HepG2 (cell line): ENCODE results near the gene JPH2. TPM values are rescaled to one million over a fixed set of nuclear protein-coding genes. Genes with fewer than 3 reads are reported as not detected.

ENCODE experiments used
- AGO2 ChIP-seq: fragments of 200-400 bp; formaldehyde crosslinking; optimal IDR thresholded peaks from 2 replicates; pipeline ENCODE3; 2017; ENCODE audit warnings: mild to moderate bottlenecking, low read depth, low read length, moderate library complexity
- FOXK2 ChIP-seq: fragments of 450-650 bp; IDR thresholded peaks from 2 replicates; pipeline ENCODE4 v1.6.1; 2016
- PTBP1 ChIP-seq: fragments of 200-400 bp; formaldehyde crosslinking; IDR thresholded peaks from 2 replicates; pipeline ENCODE4 v1.6.1; 2018; ENCODE audit warnings: low read length, low read depth; ENCODE audit not compliant: poor library complexity, severe bottlenecking
- RBFOX2 ChIP-seq: fragments of 200-400 bp; formaldehyde crosslinking; IDR thresholded peaks from 2 replicates; pipeline ENCODE4 v1.6.1; 2017; ENCODE audit warnings: low read depth, mild to moderate bottlenecking, low read length
- REL ChIP-seq: sonication (generic); formaldehyde crosslinking; conservative IDR thresholded peaks from 2 replicates; pipeline ENCODE4 v1.8.0; 2022; ENCODE audit warnings: mild to moderate bottlenecking, missing genetic modification reagents, moderate library complexity
- TEAD3 ChIP-seq: optimal IDR thresholded peaks from 2 replicates; pipeline ENCODE3; 2016; ENCODE audit warnings: borderline replicate concordance
- ZNF12 ChIP-seq: sonication (generic); formaldehyde crosslinking; IDR thresholded peaks from 2 replicates; pipeline ENCODE4 v1.5.0; 2020; ENCODE audit warnings: missing genetic modification reagents
- polyA plus RNA-seq, 8 experiments: library from polyadenylated mRNA; depleted of rRNA in 3 of 8; stranded (reverse) in 7 of 8; unstranded in 1 of 8; fragments of >200 nt; fragmentation: Illumina TruSeq in 4 of 8; extraction: Trizol in 4 of 8; gene quantifications; 2 replicates each; pipeline versions ENCODE4 v1.2.1 to v1.2.3, GENCODE V29; 2011 to 2016; ENCODE audit warnings: low read depth in 4 of 8, missing spikeins in 1 of 8, mixed read lengths in 1 of 8; ENCODE audit not compliant: insufficient read depth in 1 of 8
- total RNA-seq, 5 experiments: library from RNA; depleted of rRNA; stranded (reverse); fragments of >200 nt; fragmentation: Illumina TruSeq; extraction: Trizol; gene quantifications; 2 replicates each; pipeline ENCODE4 v1.2.3, GENCODE V29; 2016; ENCODE audit warnings: low read depth in 1 of 5
- TF ChIP-seq, protein P1 (sequence below): IDR thresholded peaks from 2 replicates; pipeline ENCODE4 v1.6.1; 2016; ENCODE audit warnings: low read depth, missing genetic modification reagents, missing compliant biosample characterization
- TF ChIP-seq, protein P2 (sequence below): sonication (generic); formaldehyde crosslinking; IDR thresholded peaks from 2 replicates; pipeline ENCODE4 v1.4.0; 2020; ENCODE audit warnings: missing genetic modification reagents, borderline replicate concordance
- TF ChIP-seq, protein P3 (sequence below), 2 experiments: sonication (generic) in 1 of 2; formaldehyde crosslinking in 1 of 2; IDR thresholded peaks; 2 replicates each; pipeline versions ENCODE4 v1.6.1 to v1.9.0; 2014 to 2022; ENCODE audit warnings: antibody characterized with exemption in 1 of 2, borderline replicate concordance in 1 of 2, inconsistent platforms in 1 of 2, low read depth in 1 of 2, missing genetic modification reagents in 1 of 2
- TF ChIP-seq, protein P4 (sequence below): sonication (generic); formaldehyde crosslinking; conservative IDR thresholded peaks from 2 replicates; pipeline ENCODE4 v1.8.1; 2023; ENCODE audit warnings: missing genetic modification reagents
- TF ChIP-seq, protein P5 (sequence below): sonication (generic); formaldehyde crosslinking; IDR thresholded peaks from 2 replicates; pipeline ENCODE4 v1.4.0; 2020; ENCODE audit warnings: missing genetic modification reagents

JPH2 gene
- total and polyA plus RNA-seq, 2 of the 13 experiments (the other 11 are each of a cell fraction or from before 2014, with no cell fraction given) = 0.42 TPM; not detected in 1

DNA sequence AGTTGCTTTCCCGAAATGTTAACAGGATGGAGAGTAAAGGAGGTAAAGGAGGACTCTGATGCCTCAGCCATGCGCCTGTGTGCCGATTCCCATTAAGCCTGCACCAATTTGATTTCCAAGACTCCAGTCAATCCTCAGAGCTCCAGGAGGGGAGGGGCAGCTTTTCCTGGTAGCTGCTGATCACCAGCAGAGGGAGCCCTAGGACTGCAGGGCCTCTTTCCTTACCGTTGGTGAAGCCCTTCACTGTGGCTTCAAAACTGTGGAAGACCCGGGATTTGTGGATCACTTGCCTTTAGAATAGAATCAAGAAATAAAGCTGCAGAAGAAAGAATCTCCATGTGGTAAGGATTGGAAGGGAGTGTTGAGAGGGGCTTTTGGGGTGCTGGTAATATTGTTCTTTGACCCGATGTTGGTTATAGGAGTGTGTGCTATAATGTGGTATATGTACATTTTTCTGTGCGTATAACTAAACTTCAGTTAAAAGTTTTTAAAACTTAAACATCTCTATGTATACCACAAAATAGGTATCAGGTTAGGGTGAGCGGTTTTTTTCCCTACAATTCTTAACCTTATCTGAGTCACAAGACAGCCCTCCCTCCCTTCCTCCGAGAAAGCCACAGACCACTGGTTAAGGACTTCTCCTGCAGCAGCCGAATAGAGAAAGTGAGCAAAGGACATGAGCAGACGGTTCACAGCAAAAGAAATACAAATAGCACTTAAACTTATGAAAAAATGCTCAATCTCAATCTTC, 30.5 kb upstream of the JPH2 start (continued):
- TF ChIP-seq, protein P1, sequence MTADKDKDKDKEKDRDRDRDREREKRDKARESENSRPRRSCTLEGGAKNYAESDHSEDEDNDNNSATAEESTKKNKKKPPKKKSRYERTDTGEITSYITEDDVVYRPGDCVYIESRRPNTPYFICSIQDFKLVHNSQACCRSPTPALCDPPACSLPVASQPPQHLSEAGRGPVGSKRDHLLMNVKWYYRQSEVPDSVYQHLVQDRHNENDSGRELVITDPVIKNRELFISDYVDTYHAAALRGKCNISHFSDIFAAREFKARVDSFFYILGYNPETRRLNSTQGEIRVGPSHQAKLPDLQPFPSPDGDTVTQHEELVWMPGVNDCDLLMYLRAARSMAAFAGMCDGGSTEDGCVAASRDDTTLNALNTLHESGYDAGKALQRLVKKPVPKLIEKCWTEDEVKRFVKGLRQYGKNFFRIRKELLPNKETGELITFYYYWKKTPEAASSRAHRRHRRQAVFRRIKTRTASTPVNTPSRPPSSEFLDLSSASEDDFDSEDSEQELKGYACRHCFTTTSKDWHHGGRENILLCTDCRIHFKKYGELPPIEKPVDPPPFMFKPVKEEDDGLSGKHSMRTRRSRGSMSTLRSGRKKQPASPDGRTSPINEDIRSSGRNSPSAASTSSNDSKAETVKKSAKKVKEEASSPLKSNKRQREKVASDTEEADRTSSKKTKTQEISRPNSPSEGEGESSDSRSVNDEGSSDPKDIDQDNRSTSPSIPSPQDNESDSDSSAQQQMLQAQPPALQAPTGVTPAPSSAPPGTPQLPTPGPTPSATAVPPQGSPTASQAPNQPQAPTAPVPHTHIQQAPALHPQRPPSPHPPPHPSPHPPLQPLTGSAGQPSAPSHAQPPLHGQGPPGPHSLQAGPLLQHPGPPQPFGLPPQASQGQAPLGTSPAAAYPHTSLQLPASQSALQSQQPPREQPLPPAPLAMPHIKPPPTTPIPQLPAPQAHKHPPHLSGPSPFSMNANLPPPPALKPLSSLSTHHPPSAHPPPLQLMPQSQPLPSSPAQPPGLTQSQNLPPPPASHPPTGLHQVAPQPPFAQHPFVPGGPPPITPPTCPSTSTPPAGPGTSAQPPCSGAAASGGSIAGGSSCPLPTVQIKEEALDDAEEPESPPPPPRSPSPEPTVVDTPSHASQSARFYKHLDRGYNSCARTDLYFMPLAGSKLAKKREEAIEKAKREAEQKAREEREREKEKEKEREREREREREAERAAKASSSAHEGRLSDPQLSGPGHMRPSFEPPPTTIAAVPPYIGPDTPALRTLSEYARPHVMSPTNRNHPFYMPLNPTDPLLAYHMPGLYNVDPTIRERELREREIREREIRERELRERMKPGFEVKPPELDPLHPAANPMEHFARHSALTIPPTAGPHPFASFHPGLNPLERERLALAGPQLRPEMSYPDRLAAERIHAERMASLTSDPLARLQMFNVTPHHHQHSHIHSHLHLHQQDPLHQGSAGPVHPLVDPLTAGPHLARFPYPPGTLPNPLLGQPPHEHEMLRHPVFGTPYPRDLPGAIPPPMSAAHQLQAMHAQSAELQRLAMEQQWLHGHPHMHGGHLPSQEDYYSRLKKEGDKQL = no peak
- TF ChIP-seq, protein P2, sequence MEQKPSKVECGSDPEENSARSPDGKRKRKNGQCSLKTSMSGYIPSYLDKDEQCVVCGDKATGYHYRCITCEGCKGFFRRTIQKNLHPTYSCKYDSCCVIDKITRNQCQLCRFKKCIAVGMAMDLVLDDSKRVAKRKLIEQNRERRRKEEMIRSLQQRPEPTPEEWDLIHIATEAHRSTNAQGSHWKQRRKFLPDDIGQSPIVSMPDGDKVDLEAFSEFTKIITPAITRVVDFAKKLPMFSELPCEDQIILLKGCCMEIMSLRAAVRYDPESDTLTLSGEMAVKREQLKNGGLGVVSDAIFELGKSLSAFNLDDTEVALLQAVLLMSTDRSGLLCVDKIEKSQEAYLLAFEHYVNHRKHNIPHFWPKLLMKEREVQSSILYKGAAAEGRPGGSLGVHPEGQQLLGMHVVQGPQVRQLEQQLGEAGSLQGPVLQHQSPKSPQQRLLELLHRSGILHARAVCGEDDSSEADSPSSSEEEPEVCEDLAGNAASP (CRISPR knock-in tag) = peak; percentile 68
- TF ChIP-seq PTBP1 (no peak), REL (CRISPR knock-in tag) (no peak), RBFOX2 (no peak), AGO2 (no peak), FOXK2 (no peak), TEAD3 (CRISPR knock-in tag) (peak; percentile 65), ZNF12 (CRISPR knock-in tag) (no peak)
- TF ChIP-seq, protein P3, sequence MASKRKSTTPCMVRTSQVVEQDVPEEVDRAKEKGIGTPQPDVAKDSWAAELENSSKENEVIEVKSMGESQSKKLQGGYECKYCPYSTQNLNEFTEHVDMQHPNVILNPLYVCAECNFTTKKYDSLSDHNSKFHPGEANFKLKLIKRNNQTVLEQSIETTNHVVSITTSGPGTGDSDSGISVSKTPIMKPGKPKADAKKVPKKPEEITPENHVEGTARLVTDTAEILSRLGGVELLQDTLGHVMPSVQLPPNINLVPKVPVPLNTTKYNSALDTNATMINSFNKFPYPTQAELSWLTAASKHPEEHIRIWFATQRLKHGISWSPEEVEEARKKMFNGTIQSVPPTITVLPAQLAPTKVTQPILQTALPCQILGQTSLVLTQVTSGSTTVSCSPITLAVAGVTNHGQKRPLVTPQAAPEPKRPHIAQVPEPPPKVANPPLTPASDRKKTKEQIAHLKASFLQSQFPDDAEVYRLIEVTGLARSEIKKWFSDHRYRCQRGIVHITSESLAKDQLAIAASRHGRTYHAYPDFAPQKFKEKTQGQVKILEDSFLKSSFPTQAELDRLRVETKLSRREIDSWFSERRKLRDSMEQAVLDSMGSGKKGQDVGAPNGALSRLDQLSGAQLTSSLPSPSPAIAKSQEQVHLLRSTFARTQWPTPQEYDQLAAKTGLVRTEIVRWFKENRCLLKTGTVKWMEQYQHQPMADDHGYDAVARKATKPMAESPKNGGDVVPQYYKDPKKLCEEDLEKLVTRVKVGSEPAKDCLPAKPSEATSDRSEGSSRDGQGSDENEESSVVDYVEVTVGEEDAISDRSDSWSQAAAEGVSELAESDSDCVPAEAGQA (IDR thresholded peaks at IDR 0.05; ENCODE audit: low read depth) = no peak
- TF ChIP-seq, protein P3 (CRISPR knock-in tag; IDR thresholded peaks at IDR 0.05; ENCODE audit: borderline replicate concordance) = no peak
- TF ChIP-seq, protein P4, sequence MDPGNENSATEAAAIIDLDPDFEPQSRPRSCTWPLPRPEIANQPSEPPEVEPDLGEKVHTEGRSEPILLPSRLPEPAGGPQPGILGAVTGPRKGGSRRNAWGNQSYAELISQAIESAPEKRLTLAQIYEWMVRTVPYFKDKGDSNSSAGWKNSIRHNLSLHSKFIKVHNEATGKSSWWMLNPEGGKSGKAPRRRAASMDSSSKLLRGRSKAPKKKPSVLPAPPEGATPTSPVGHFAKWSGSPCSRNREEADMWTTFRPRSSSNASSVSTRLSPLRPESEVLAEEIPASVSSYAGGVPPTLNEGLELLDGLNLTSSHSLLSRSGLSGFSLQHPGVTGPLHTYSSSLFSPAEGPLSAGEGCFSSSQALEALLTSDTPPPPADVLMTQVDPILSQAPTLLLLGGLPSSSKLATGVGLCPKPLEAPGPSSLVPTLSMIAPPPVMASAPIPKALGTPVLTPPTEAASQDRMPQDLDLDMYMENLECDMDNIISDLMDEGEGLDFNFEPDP (CRISPR knock-in tag) = no peak
- TF ChIP-seq, protein P5, sequence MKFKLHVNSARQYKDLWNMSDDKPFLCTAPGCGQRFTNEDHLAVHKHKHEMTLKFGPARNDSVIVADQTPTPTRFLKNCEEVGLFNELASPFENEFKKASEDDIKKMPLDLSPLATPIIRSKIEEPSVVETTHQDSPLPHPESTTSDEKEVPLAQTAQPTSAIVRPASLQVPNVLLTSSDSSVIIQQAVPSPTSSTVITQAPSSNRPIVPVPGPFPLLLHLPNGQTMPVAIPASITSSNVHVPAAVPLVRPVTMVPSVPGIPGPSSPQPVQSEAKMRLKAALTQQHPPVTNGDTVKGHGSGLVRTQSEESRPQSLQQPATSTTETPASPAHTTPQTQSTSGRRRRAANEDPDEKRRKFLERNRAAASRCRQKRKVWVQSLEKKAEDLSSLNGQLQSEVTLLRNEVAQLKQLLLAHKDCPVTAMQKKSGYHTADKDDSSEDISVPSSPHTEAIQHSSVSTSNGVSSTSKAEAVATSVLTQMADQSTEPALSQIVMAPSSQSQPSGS (CRISPR knock-in tag) = no peak
